Epithelial cell of esophagus (primary cell): ENCODE results near the gene AURKA.
"Not testable (repeated sequence)": the region's sequence is repeated elsewhere in the genome, so short reads cannot be mapped to it uniquely, and the experiment has no call there.

Experiments
- DNase-seq: peaks from one replicate; pipeline ENCODE4 v3.0.0; 2010; ENCODE audit warnings: low read depth
- H3K4me3 ChIP-seq: 2 replicates; pipeline ENCODE4 v1.5.1; 2011; ENCODE audit warnings: mild to moderate bottlenecking, low read length, control low read depth
- CTCF ChIP-seq: IDR thresholded peaks from 2 replicates; pipeline ENCODE4 v1.5.1; 2011; ENCODE audit warnings: low read depth, mild to moderate bottlenecking, low read length, control low read depth, inconsistent platforms; ENCODE audit not compliant: insufficient read depth; ENCODE audit errors: missing control alignments

The AURKA gene

GRCh38 chr20:56417402-56417801 is 25.4 kb upstream of the AURKA start:
- no peak for TF ChIP-seq CTCF
- no peak for DNase-seq
- no peak overlapping the region for H3K4me3 ChIP-seq

- no peak overlapping the region for H3K4me3 ChIP-seq
- peak; percentile 21 for DNase-seq
- TF ChIP-seq CTCF: no peak
Observed at GRCh38 chr20:56414842-56415765, 23.1 kb upstream of the AURKA start.

GRCh38 chr20:56412949-56413348 is 20.9 kb upstream of the AURKA start:
- no peak for TF ChIP-seq CTCF
- no peak for DNase-seq
- no peak overlapping the region for H3K4me3 ChIP-seq

- H3K4me3 ChIP-seq: no peak overlapping the region
- DNase-seq: no peak
- TF ChIP-seq CTCF: no peak
Observed at GRCh38 chr20:56412473-56412790, 20.4 kb upstream of the AURKA start.

- no peak within 1 kb of the TSS for H3K4me3 ChIP-seq
- TF ChIP-seq CTCF: no peak
Observed at GRCh38 chr20:56411759-56412472, 19.9 kb upstream of the AURKA start, which contains the start of gene CASS4. Gene CASS4, plus strand, starts transcription at chr20:56412260. Its CDS starts 199 bp downstream, at chr20:56412459.

GRCh38 chr20:56411287-56411686 is 19.3 kb upstream of the AURKA start:
- DNase-seq, H3K4me3 ChIP-seq: not testable (repeated sequence)

More at GRCh38 chr20:56411759-56412472, 19.9 kb upstream of the AURKA start, which contains the start of gene CASS4:
- DNase-seq: no peak

GRCh38 chr20:56409956-56410355 is 17.9 kb upstream of the AURKA start:
- DNase-seq: no peak
- TF ChIP-seq CTCF: no peak
- H3K4me3 ChIP-seq: no peak overlapping the region
